IPS-15b (cell line): ENCODE measurements around the gene HES2.
"Not testable (repeated sequence)": the region's sequence is repeated elsewhere in the genome, so short reads cannot be mapped to it uniquely, and the experiment has no call there.

Source experiments
- H3K27me3 ChIP-seq: one replicate; pipeline ENCODE4 v1.6.1; 2013; ENCODE audit warnings: low read length; ENCODE audit not compliant: control insufficient read depth, insufficient read depth
- H3K36me3 ChIP-seq: one replicate; pipeline ENCODE4 v1.6.1; 2013; ENCODE audit warnings: low read length; ENCODE audit not compliant: control insufficient read depth, insufficient read depth
- H3K4me1 ChIP-seq: one replicate; pipeline ENCODE4 v1.6.1; 2013; ENCODE audit warnings: mild to moderate bottlenecking, low read length; ENCODE audit not compliant: control insufficient read depth, insufficient read depth
- H3K4me3 ChIP-seq: one replicate; pipeline ENCODE4 v1.5.1; 2013; ENCODE audit warnings: low read depth, low read length
- H3K9ac ChIP-seq: one replicate; pipeline ENCODE4 v1.6.1; 2013; ENCODE audit warnings: low read depth, mild to moderate bottlenecking, low read length
- H3K9me3 ChIP-seq: one replicate; pipeline ENCODE4 v1.6.1; 2013; ENCODE audit warnings: mild to moderate bottlenecking, low read length; ENCODE audit not compliant: control insufficient read depth, insufficient read depth

The HES2 gene

DNA sequence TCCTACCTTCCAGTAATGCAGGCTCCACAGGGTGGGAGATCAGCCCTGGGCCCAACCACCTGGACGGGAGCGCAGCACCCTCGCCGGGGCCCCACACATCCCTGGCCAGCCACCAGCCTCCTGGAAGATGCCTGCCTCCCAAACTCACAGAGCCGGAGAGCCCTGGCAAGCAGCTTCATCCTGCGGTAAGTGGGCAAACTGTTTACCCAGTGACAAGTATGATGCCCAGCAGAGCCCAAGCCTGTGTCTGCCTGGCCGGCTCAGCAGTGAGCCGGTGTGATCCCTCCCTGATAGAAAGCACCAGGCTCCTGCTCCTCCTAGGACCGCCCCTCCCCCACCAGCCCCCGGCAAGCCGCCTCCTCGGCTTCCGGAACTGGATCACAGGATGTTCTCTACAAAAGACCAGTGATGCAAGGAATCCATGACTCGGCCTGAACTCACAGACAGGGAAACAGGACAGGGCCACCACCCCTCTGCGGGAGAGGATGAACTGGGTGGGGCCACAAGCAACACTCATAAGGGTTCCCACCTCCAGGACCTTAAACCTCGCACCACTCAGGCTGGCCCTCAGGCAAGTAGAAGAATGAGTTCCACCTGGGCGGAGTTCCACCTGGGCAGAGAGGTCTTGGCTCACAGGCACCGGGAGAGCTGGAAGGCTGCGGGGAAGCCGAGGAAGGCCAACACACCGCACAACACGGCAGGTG lies 34.1 kb downstream of the HES2 start:
- Histone ChIP-seq H3K9me3 (no peaks in the 10 kb centered on the region), H3K4me3 (peak overlapping the region; percentile 35), H3K4me1 (peaks cover 17% of the 10 kb centered on the region), H3K36me3 (peaks cover 4% of the 10 kb centered on the region), H3K9ac (peak overlapping the region; percentile 54), H3K27me3 (no peaks in the 10 kb centered on the region)

- Histone ChIP-seq H3K4me3 (peak overlapping the region; percentile 13), H3K9me3 (no peaks in the 10 kb centered on the region), H3K36me3 (peaks cover 2% of the 10 kb centered on the region), H3K27me3 (no peaks in the 10 kb centered on the region), H3K4me1 (peaks cover 17% of the 10 kb centered on the region), H3K9ac (peak overlapping the region; percentile 54)
Measured at GRCh38 chr1:6384962-6385361, 34.8 kb downstream of the HES2 start.

GRCh38 chr1:6384135-6384534 lies 35.6 kb downstream of the HES2 start:
- H3K36me3 ChIP-seq = no peaks in the 10 kb centered on the region
- no peak overlapping the region for H3K9ac ChIP-seq
- peaks cover 17% of the 10 kb centered on the region for H3K4me1 ChIP-seq
- H3K9me3 ChIP-seq = no peaks in the 10 kb centered on the region
- no peak overlapping the region for H3K4me3 ChIP-seq
- no peaks in the 10 kb centered on the region for H3K27me3 ChIP-seq

DNA sequence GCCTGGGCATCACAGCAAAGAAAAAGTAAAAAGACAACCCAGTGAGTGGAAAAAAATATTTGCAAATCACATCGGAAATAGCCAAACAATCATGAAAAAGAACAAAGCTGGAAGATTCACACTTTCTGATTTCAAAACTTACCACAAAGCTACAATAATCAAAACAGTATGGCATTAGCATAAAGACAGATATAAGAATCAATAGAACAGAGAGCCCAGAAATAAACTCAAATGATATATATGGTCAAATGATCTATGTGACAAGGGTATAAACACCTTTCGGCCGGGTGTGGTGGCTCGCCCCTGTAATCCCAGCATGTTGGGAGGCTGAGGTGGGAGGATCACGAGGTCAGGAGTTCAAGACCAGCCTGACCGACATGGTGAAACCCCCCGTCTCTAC lies 39.7 kb downstream of the HES2 start:
- Histone ChIP-seq H3K36me3 (no peaks in the 10 kb centered on the region), H3K9ac (no peak overlapping the region), H3K4me3 (no peak overlapping the region), H3K4me1 (peaks cover 4% of the 10 kb centered on the region), H3K9me3 (no peaks in the 10 kb centered on the region), H3K27me3 (no peaks in the 10 kb centered on the region)

GRCh38 chr1:6378096-6378746 lies 41.5 kb downstream of the HES2 start:
- H3K4me1 ChIP-seq = no peaks in the 10 kb centered on the region
- no peak overlapping the region for H3K9ac ChIP-seq
- no peaks in the 10 kb centered on the region for H3K36me3 ChIP-seq
- H3K27me3 ChIP-seq = no peaks in the 10 kb centered on the region
- no peak overlapping the region for H3K4me3 ChIP-seq
- no peaks in the 10 kb centered on the region for H3K9me3 ChIP-seq

DNA sequence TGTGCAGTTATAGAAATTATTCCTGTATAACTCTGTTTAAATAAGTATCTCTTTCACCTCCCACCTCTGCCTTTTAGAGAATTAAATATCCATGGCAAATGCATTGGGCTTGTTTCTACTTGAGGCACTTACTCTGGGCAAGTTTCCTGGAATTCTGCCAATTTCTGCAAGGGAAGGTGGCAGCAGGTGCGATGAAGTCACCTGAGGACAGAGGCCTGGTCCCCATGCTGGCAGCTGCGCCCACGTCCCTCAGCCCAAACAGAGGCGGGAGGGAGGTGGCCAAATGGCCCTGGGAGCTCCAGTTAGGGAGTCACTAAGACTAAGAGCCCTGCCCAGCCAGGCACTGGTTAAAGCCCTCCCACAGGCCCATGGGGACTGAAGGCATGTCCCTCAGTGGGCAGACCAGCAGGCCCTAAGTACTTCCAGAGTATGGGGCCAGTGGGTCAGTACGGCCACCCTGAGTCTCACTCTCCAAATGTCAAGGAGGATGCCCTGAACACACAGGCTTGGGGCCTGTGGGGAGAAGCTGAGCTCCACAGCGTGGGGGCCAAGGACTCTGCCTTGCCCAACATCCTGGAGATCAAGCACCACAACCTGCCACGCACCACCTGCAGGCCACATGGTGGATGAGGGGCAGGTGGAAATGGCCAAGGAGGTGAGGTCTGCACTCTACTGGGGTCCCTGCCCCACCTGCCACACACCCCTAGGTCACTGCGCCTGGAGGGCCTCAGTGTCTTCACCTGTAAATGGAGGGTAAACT lies 45.6 kb downstream of the HES2 start:
- Histone ChIP-seq H3K9ac (no peak overlapping the region), H3K4me3 (no peak overlapping the region), H3K9me3 (no peaks in the 10 kb centered on the region), H3K4me1 (no peaks in the 10 kb centered on the region), H3K27me3 (no peaks in the 10 kb centered on the region), H3K36me3 (no peaks in the 10 kb centered on the region)

GRCh38 chr1:6372236-6372635 lies 47.5 kb downstream of the HES2 start:
- H3K9ac ChIP-seq = not testable (repeated sequence)

DNA sequence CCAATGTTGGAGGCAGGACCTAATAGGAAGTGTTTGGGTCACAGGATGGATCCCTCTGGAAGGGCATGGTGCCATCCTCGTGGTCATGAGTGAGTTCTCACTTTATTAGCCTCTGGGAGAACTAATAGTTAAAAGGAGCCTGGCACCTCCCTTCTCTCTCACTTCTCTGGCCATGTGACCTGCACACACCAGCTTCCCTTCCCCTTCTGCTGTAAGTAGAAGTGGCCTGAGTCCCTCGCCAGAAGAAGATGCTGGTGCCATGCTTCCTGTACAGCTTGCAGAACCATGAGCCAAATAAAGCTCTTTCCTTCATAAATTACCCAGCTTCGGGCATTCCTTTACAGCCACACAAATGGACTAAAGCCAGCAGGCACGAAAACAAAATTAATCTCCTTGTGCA lies 49.7 kb downstream of the HES2 start:
- Histone ChIP-seq H3K4me3 (no peak overlapping the region), H3K9ac (no peak overlapping the region), H3K27me3 (no peaks in the 10 kb centered on the region), H3K9me3 (no peaks in the 10 kb centered on the region), H3K4me1 (no peaks in the 10 kb centered on the region), H3K36me3 (no peaks in the 10 kb centered on the region)

More at GRCh38 chr1:6372236-6372635, 47.5 kb downstream of the HES2 start:
- H3K27me3 ChIP-seq, H3K9me3 ChIP-seq, H3K36me3 ChIP-seq, H3K4me3 ChIP-seq, H3K4me1 ChIP-seq: not testable (repeated sequence)

DNA sequence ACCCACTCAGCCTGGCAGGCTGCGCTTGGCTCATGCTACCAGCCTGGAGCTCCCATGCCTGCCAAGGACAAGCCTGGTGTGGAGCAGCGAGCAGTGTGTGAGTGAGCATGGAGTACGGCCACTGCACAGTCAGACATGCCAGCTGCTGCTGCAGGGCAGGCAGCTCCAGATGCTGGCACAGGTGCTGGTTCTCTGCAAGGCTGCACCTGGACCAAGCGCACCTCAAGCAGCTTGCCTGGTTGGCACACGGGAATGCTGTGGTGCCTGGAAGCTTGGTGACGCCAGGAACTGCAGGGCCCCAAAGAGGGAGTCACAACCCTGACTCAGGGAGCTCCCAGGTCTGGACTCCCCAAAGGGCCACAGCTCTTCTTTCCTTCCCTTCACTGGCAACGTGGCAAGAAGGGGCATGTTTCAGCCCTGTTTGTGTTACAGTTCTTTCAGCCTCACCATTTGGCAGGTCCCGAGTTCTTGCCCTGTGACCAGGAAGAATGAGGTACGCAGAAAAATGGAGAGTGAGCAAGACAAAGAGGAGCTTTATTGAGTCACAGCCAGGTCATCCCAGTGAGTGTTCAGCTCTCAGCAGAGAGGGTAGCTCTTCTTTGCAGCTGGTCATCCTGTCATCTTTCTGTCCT lies 52.2 kb downstream of the HES2 start:
- no peaks in the 10 kb centered on the region for H3K9me3 ChIP-seq
- H3K9ac ChIP-seq = no peak overlapping the region
- no peak overlapping the region for H3K4me3 ChIP-seq
- H3K36me3 ChIP-seq = no peaks in the 10 kb centered on the region
- H3K4me1 ChIP-seq = no peaks in the 10 kb centered on the region
- no peaks in the 10 kb centered on the region for H3K27me3 ChIP-seq

DNA sequence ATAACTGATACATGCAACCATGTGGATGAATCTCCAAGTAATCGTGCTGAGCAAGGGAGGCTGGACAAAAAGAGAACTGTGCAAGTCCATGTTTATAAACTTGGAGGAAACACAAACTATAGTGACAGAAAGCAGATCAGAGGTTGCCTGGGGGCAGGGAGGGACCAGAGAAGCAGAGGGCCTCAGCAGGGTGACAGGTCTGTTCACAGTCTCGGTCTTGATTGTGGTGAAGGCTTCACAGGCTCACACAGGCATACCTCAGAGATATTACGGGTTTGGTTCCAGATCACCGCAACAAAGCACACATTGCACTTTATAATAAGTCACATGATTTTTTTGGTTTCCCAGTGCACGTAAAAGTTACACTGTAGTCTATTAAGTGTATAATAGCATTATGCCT lies 54.7 kb downstream of the HES2 start:
- Histone ChIP-seq H3K27me3 (no peaks in the 10 kb centered on the region), H3K4me1 (no peaks in the 10 kb centered on the region), H3K4me3 (no peak overlapping the region), H3K36me3 (peaks cover 3% of the 10 kb centered on the region), H3K9ac (no peak overlapping the region), H3K9me3 (no peaks in the 10 kb centered on the region)

DNA sequence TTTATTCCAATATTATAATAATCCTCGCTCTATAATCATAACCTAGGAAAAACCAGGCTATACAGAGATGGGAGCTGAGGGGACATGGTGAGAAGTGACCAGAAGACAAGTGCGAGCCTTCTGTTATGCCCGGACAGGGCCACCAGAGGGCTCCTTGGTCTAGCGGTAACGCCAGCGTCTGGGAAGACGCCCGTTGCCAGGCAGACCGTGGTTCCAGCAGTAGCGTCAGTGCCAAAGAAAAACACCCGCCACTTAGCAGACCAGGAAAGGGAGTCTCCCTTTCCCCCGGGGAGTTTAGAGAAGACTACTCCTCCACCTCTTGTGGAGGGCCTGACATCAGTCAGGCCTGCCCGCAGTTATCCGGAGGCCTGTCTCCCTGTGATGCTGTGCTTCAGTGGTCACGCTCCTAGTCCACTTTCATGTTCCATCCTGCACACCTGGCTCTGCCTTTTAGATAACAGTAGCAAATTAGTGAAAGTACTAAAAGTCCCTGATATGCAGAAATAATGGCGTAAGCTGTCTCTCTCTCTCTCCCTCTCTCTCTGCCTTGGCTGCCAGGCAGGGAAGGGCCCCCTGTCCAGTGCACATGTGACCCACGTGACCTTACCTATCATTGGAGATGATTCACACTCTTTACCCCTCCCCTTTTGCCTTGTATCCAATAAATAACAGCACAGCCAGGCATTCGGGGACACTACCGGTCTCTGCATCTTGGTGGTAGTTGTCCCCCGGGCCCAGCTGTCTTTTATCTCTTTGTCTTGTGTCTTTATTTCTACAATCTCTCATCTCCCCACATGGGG lies 56.4 kb downstream of the HES2 start:
- H3K9me3 ChIP-seq, H3K4me3 ChIP-seq, H3K36me3 ChIP-seq, H3K27me3 ChIP-seq, H3K4me1 ChIP-seq, H3K9ac ChIP-seq: not testable (repeated sequence)
